ENCODE data around the gene FAM221B.

FAM221B gene

DNA sequence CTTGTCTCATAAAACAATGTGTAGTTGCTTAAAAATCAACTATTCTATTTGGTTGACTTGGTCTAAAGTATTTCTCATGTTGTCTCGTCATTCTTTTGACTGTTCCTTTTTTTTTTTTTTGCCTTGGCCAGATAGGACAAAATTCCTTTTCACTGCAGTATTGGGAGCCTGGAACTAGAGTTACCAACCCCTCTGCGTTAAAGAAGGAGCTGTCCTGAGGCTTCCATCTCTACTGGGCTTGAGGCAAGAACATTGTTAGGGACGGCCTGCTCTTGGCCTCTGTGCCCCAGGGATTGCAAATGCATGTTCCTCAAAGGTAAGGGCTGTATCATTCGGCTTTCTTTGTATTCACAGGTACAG lies 38.5 kb downstream of the FAM221B start:
- no peak for DNase-seq

DNA sequence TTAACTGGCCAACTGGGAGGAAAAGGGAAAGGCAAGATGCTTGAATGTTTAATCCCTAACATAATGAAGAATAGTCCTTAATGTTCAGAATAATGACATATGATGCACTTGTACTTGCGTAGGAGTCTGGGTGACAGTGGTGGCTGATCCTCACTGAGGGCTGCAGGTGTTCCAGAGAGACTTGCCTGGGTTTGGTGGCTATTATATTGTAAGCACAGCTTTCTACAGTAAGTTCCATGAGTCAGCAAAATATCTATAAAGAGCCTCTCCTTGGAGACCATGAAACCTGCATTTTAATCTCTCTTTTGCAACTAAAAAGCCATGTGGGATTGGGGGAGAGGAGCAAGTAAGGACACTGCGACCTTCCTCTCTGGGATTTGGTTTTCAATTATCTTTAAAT lies 39.0 kb downstream of the FAM221B start:
- DNase-seq = no peak

DNA sequence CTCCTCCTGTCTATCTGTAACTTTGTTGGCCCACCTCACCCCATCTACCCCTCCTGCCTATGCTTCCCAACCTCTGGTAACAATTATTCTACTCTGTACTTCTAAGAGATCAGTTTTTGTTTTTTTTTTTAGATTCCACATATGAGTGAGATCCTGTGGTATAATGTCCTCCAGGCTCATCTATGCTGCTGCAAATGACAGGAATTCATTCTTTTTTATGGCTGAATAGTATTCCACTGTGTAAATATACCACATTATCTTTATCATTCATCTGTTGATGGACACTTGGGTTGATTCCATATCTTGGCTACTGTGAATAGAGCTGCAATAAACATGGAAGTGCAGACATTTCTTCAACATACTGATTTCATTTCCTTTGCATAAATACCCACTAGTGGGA lies 45.1 kb downstream of the FAM221B start:
- no peak for DNase-seq

DNA sequence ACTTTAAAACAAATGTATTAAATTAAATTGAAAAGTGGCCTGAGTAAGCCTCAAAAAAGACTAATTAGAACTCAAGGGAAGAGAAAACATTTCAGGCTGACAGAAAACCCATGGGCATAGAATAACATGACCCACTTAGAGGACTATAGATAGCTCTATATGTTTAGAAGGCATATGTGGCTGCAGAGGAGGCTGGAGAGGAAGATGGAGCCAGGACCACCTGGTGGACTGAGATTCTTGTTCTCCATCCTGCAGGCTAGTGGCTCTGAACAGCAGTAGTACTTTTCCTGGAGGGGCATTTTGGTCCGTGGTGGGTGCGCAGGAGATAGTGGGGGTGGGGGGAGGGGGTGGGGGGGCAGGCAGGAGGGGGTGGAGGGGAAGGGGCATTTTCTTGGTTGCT lies 47.5 kb downstream of the FAM221B start:
- no peak for DNase-seq

DNA sequence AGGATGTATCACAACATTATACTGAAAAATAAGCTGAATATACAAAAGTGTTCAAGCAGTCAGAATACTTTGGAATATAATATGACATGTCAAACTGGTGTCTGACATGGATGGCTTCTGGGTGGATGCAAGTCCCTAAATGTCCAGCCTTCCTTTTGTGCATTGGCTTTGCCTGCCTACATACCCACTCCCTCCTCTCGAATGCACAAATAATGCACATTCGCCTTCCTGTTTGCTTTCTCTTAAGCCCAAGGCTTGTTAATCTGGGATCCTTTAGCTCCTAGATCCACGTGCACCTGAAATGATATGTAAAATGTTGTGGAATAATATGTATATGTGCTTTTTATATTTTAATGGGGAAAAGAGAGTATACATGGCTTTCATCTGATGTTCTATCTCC lies 50.0 kb downstream of the FAM221B start:
- no peak for DNase-seq

- no peak for DNase-seq
These were observed 52.5 kb downstream of the FAM221B start for GRCh38 chr9:35776018-35776417.

DNA sequence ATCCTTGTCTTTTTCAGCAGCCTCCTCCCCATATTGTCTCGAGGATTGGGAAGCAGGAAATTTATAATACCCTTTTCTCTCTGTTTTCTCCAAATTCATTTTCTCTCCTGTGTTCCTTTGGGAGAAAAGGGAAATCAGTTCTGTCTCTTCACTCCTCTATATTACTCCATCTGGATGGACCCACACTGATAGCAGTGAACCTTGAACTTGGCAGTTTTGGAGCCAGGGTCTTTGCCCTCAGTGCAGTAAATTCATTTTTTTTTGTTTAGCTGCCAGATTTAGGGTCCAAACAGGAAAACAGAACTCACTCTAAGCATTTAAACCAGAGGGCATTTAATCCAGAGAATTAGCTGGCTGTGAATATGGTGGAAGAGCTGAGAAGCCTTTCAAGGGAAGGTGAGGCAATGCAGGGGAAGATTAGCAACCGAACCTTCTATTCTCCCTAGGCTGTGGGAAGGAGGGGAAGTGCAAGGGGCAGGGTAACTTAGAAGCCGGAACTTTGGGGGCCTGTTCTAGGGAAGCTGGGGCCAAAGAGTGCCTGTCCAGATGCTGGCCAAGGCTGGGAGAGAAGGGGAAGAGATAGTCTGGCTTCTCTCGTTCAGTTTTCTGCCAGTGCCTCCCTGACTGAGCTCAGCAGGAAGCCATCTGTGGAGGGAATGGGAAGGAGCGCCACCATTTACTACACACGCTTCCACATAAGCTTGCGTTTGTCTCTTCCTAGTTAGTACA lies 53.5 kb downstream of the FAM221B start:
- no peak for DNase-seq

DNA sequence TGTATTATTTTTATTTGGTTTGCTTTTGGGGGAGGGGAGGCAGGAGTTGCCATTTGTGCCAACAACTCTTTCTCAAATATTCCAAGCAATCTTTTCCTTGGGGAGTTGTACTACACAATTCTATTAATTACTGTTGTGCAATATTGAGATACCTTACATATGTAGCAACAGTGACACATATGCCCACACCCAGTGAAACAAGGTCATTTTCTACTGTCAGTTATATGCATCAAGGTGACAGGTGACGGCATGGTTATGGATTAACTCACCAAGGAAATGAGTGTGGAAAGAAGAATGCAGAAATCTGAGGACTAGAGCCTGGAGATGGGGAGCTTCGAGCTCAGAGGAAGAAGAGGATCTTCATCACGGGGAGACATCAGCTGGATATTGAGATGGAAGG lies 56.6 kb downstream of the FAM221B start:
- DNase-seq = no peak

GRCh38 chr9:35771534-35771933 lies 57.0 kb downstream of the FAM221B start:
- no peak for DNase-seq

DNA sequence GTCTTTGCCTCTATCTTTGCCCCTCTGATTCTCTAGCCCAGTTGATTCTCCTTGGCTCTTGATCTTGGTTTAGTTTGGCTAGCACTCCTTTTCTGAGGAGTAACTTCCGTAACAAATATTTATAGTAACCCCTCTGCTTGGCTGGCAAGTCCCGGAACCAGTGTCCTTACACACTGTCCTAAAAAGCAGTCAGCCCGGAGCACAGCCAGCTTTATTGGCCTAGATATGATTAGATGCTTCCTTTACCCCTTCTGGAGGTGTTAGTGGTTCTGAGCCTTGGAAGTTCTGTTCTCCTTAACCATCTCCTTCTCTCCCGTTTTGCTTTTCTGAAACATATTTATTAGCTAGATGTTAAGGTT lies 57.5 kb downstream of the FAM221B start:
- no peak for DNase-seq

- DNase-seq = no peak
These were observed 58.8 kb downstream of the FAM221B start for GRCh38 chr9:35769763-35770162.

- no peak for DNase-seq
These were observed 61.1 kb downstream of the FAM221B start for GRCh38 chr9:35767458-35767857.

DNA sequence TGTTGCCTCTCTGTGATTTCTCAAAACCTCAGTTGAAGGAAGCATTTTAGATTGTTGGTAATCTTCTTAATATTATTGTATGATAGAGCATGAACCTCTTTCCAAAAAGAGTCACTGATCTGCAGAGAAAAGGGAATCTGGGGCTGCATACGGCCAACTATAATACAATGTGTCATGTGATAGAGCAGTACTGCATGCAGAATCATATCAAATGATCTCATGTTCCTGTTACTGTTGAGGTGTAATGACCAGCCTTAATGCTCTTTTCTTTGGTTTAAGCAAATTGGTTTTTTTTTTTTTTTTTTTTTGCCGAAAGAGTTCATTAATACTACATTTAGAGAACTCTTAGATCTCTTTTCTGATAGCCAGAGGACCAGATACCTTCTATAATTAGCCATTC lies 61.5 kb downstream of the FAM221B start:
- no peak for DNase-seq
